ENCODE results near the gene TBX4.

DNA sequence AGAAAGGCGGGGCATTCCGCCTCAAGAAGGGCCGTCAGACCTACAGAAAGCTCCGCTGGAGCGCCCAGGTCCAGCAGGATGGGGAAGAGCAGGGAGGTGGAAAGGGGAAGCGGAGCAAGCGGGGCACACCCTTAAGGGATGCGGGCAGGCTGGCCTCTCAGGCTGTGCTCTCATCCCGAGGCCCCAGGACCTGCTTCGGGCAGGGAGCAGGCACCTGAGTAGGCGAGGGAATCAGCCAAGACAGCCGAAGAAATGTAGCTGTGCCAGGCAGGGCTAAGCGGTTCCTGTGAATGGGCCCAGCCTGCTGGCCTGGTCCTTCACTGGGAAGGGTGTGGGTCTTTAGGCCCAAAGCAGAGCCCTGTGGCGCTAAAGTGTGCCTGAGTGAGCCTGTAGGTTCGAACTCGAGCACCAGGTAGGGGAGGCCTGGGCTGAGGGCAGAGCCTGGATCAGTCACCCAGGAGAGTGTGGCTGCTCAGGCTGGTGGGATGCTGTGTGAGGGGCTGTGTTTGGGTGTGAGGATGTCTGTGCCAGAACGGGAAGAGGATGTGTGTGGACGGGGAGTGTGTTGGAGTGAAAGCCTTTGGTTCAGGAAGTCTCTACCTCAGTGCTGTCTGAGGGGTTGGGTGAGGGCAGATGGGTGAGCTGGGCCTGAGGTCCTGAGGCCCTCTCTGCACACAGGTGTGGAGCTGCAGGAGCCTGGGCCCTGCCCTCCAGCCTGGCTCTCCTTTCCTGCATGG lies 3.3 kb downstream of the TBX4 start:
- TF ChIP-seq TAF1 (conservative IDR thresholded peaks at IDR 0.05), result no peak
- TF ChIP-seq, protein P1, sequence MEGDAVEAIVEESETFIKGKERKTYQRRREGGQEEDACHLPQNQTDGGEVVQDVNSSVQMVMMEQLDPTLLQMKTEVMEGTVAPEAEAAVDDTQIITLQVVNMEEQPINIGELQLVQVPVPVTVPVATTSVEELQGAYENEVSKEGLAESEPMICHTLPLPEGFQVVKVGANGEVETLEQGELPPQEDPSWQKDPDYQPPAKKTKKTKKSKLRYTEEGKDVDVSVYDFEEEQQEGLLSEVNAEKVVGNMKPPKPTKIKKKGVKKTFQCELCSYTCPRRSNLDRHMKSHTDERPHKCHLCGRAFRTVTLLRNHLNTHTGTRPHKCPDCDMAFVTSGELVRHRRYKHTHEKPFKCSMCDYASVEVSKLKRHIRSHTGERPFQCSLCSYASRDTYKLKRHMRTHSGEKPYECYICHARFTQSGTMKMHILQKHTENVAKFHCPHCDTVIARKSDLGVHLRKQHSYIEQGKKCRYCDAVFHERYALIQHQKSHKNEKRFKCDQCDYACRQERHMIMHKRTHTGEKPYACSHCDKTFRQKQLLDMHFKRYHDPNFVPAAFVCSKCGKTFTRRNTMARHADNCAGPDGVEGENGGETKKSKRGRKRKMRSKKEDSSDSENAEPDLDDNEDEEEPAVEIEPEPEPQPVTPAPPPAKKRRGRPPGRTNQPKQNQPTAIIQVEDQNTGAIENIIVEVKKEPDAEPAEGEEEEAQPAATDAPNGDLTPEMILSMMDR (IDR thresholded peaks at IDR 0.05; ENCODE audit: low read depth, low read length, missing input control), result no peak

Measured in liver (tissue), 3 donors.